Right lobe of liver (tissue), 6 donors: Measurements from ENCODE around the gene C20orf96. TPM values are rescaled to one million over a fixed set of nuclear protein-coding genes. Genes with fewer than 3 reads are reported as not detected.

Experiments used
- ATAC-seq, 4 donors: fragments of 200-7000 bp; cut with Tn5 transposase; one replicate each; pipeline ENCODE4 v1.9.1; 2020; ENCODE audit warnings: mild to moderate bottlenecking in 4 of 4, moderate library complexity in 4 of 4
- DNase-seq, 3 donors: peaks; one replicate each; pipeline ENCODE4 v3.0.0-alpha.2; 2020
- H3K27ac ChIP-seq, 3 donors: fragments of 200-600 bp; one replicate each; pipeline ENCODE4 v1.8.0; 2022
- H3K27me3 ChIP-seq, 2 donors: fragments of 200-600 bp; one replicate each; pipeline ENCODE4 v1.8.0; 2022
- H3K36me3 ChIP-seq, 4 donors: fragments of 200-600 bp; sonication (generic) in 1 of 4; one replicate each; pipeline versions ENCODE4 v1.5.1 to v1.8.0; 2017 to 2022; ENCODE audit warnings: control low read depth in 1 of 4
- H3K4me1 ChIP-seq, 4 donors: fragments of 200-600 bp; sonication (generic) in 1 of 4; one replicate each; pipeline versions ENCODE4 v1.5.1 to v1.8.0; 2017 to 2022; ENCODE audit warnings: control low read depth in 1 of 4
- H3K4me3 ChIP-seq, 3 donors: fragments of 200-600 bp; one replicate each; pipeline ENCODE4 v1.8.0; 2022
- H3K9me3 ChIP-seq, 4 donors: fragments of 200-600 bp; sonication (generic) in 1 of 4; one replicate each; pipeline versions ENCODE4 v1.5.1 to v1.8.0; 2017 to 2022; ENCODE audit warnings: control low read depth in 1 of 4
- CTCF ChIP-seq, 4 donors: fragments of 200-600 bp in 3 of 4; fragments of 450-650 bp in 1 of 4; IDR thresholded peaks; one replicate each; pipeline versions ENCODE4 v1.5.1 to v1.8.0; 2016 to 2022; ENCODE audit warnings: antibody characterized with exemption in 4 of 4, mild to moderate bottlenecking in 2 of 4
- POLR2A ChIP-seq: fragments of 450-650 bp; IDR thresholded peaks from one replicate; pipeline ENCODE4 v1.6.1; 2017; ENCODE audit warnings: antibody characterized with exemption, mild to moderate bottlenecking
- WGBS: methylation state at CpG from one replicate; pipeline ENCODE4 v1.1.6; 2018; ENCODE audit warnings: low coverage, low lambda C conversion rate; ENCODE audit not compliant: insufficient coverage; ENCODE audit errors: missing lambda C conversion rate; 5-methylcytosine and 5-hydroxymethylcytosine counted together
- intact Hi-C, 2 donors: fragments of 100-400 bp; cut with DNase I; formaldehyde crosslinking; loops; one replicate each; pipeline versions ENCODE4 v1.11.2 to v1.14.1; 2022
- total RNA-seq, 6 experiments: library from RNA; depleted of rRNA in 2 of 6; stranded (reverse); fragments of >200 nt in 2 of 6; fragmentation: NEBNext Ultra II Directional in 3 of 6; extraction: Animal tissue kit (Norgen Biotek cat#: 25700) in 3 of 6; gene quantifications; one replicate each; pipeline versions ENCODE4 v1.1.0 to v1.2.4, GENCODE V29; 2016 to 2023
- donor health status: DM: no; HTN: yes; CAD: no.
- donor health status: DM: no; HTN: no; CAD: no.
- donor health status: DM: no; HTN: no; CAD: no.
- donor health status: DM: no; HTN: yes; CAD: no.
- donor health status: DM: no; HTN: yes; CAD: no.

C20orf96 gene
- total RNA-seq, 6 experiments from 2014 or later, result 0.62 to 2.5 (median 1.8) TPM

DNA sequence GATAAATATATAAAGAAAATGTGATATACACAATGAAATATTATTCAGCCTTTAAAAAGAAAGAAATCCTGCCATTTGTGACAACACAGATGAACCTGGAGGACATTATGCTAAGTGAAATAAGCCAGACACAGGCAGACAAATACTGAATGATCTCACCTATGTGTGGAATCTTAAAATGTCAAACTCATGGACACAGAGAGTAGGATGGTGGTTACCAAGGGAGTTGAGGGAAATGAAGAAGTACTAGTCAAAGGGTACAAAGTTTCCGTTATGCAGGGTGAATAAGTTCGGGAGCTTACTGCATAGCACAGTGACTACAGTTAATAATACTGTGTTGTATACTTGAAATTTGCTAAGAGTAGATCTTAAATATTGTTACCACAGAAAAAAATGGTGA lies 47.6 kb downstream of the C20orf96 start:
- ATAC-seq, result no peak
- 62% methylated on average over 2 of the region's 2 CpGs for WGBS

DNA sequence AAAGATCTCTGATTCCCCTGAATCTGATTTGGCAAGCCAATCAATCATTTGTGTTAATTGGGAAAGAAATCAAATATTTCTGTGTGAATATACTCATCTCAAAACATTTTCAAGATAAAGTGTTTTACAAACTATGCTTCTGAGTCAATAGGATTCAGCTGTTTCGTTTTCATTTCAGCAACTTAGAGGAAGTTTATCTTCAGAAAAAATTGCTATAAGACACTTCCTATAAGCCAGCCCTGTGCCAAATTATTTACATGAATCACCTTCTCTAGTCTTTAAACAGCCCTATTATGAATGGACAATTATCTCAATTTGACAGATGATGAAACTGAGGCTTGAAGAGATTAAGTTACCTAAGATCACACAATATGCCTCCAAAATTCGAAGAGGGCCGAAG lies 52.6 kb downstream of the C20orf96 start:
- Histone ChIP-seq H3K36me3 (no peaks in the 10 kb centered on the region), H3K4me1 (peaks cover 0 to 5% (median 0%) of the 10 kb centered on the region in 4 donors), H3K4me3 (no peak overlapping the region), H3K9me3 (no peaks in the 10 kb centered on the region), H3K27ac (no peak overlapping the region), H3K27me3 (no peaks in the 10 kb centered on the region)
- intact Hi-C loops, result no loop called here
- no peak for DNase-seq
- 13% methylated on average over 3 of the region's 3 CpGs for WGBS
- ATAC-seq, result peak in 2 of 4 donors; percentile 47 to 53
- TF ChIP-seq POLR2A (no peak), CTCF (IDR thresholded peaks at IDR 0.05) (no peak)

More for the DNA sequence above, 47.6 kb downstream of the C20orf96 start:
- no peak for DNase-seq
- H3K4me1 ChIP-seq, result peaks cover 0 to 5% (median 0%) of the 10 kb centered on the region in 4 donors
- no peak overlapping the region for H3K27ac ChIP-seq
- H3K27me3 ChIP-seq, result no peaks in the 10 kb centered on the region
- intact Hi-C loops, result no loop called here
- no peaks in the 10 kb centered on the region for H3K9me3 ChIP-seq
- H3K36me3 ChIP-seq, result no peaks in the 10 kb centered on the region
- no peak overlapping the region for H3K4me3 ChIP-seq
- TF ChIP-seq CTCF (IDR thresholded peaks at IDR 0.05) (no peak), POLR2A (no peak)

DNA sequence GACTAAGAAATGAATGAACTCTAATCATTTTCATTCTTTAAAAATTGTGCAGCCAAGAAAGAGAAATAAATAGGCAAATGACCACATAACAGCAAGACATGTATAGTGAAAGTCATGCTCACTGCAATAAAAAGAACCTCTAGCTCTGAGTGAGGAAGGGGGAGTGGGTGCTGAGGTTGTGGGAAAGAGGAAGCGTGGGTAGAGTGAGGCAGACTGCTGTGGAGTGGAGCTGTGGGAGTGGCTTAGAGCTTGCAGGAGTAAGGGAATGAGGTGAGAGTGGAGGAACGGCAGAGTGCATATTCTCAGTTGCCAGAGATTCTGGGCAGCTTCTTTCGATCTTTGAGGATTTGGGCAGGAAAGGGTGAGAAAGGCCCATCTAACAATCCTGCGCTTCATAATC lies 53.1 kb downstream of the C20orf96 start:
- Histone ChIP-seq H3K27ac (no peak overlapping the region), H3K27me3 (no peaks in the 10 kb centered on the region), H3K9me3 (no peaks in the 10 kb centered on the region), H3K4me1 (peaks cover 0 to 5% (median 0%) of the 10 kb centered on the region in 4 donors), H3K4me3 (no peak overlapping the region), H3K36me3 (no peaks in the 10 kb centered on the region)
- no peak for TF ChIP-seq CTCF (IDR thresholded peaks at IDR 0.05)
- TF ChIP-seq POLR2A, result no peak
- WGBS, result 62% methylated on average over 4 of the region's 4 CpGs
- DNase-seq (peak in 1 of 3 donors; percentile 21), ATAC-seq (peak; percentile 38 to 81 (median 72))
- intact Hi-C loops, result no loop called here

DNA sequence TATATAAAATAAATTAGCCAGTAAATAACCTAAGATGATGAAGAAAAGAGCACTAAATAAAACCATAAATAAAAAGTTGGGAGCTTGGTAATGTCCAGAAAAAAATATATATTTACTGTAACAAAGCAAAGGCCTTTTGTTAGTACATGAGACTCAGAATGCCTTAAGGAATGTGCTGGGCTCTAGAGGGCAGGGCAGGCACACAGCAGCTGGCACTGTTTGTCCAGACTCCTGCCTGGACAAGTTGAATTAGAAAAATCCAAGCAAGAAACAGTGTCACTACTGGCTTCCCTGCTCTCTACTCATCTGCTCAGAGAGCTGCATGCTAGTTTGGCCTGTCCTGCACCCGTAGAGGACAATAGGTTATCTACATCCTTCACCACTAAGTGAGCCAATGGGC lies 54.7 kb downstream of the C20orf96 start:
- Histone ChIP-seq H3K4me1 (peaks cover 0 to 5% (median 0%) of the 10 kb centered on the region in 4 donors), H3K9me3 (no peaks in the 10 kb centered on the region), H3K27ac (no peak overlapping the region), H3K4me3 (no peak overlapping the region), H3K27me3 (no peaks in the 10 kb centered on the region), H3K36me3 (no peaks in the 10 kb centered on the region)
- intact Hi-C loops, result no loop called here
- DNase-seq (peak in 1 of 3 donors; percentile 27), ATAC-seq (peak; percentile 47 to 77 (median 70))
- TF ChIP-seq POLR2A (no peak), CTCF (IDR thresholded peaks at IDR 0.05) (peak; percentile 11 to 46 (median 36))
- WGBS, result no CpG with 5 or more reads among the region's 1 CpG
